HepG2 (cell line): ENCODE measurements around the gene IFNLR1. TPM values are rescaled to one million over a fixed set of nuclear protein-coding genes. Genes with fewer than 3 reads are reported as not detected.

Experiments used
- ATAC-seq: fragments of 200-7000 bp; cut with Tn5 transposase; 3 replicates; pipeline ENCODE4 v1.9.1; 2020; ENCODE audit warnings: mild to moderate bottlenecking, moderate library complexity
- BruUV-seq: library from RNA; stranded (reverse); fragments of 400-500 nt; replicated peaks from 2 replicates; lab custom pipeline; 2021; lab: Mats Ljungman, UMichigan
- CTCF ChIA-PET: fragments of 300-600 bp; formaldehyde crosslinking; extraction: SDS; loops from one replicate; lab custom pipeline; 2021; ENCODE audit warnings: low total read pairs, inconsistent platforms, low intra/inter-chr PET ratio; lab: Yijun Ruan, JAX
- POLR2A ChIA-PET: fragments of 350-600 bp; sonication (Branson Sonifier 250); formaldehyde crosslinking; loops from one replicate; lab custom pipeline; 2020; ENCODE audit warnings: antibody characterized with exemption, inconsistent platforms; lab: Yijun Ruan, JAX
- DNase-seq: peaks from one replicate; pipeline ENCODE4 v3.0.0-alpha.2; 2015; ENCODE audit warnings: low spot score
- FAIRE-seq: peaks from 3 replicates; lab custom pipeline; 2011; peaks lifted over from hg19 to GRCh38; lab: Jason Lieb, UNC
- H2AFZ ChIP-seq: one replicate; pipeline ENCODE4 v1.6.1; 2011; ENCODE audit warnings: low read length, inconsistent platforms
- H3K27ac ChIP-seq: fragments of 300-600 bp; 3 replicates; pipeline ENCODE4 v1.8.0; 2011; ENCODE audit warnings: mixed run types, mild to moderate bottlenecking, mixed read lengths, low read length, inconsistent platforms; ENCODE audit not compliant: insufficient read depth; ENCODE audit errors: extremely low read length
- H3K27me3 ChIP-seq, 2 experiments: fragments of 200-600 bp in 1 of 2; 2 replicates in 1 of 2; 3 replicates in 1 of 2; pipeline versions ENCODE4 v1.6.0 to v1.8.0; 2011; ENCODE audit warnings: low read length in 2 of 2, mild to moderate bottlenecking in 2 of 2, moderate library complexity in 2 of 2, inconsistent platforms in 1 of 2; ENCODE audit not compliant: insufficient read depth in 2 of 2, control insufficient read depth in 1 of 2
- H3K36me3 ChIP-seq, 2 experiments: fragments of 200-600 bp in 1 of 2; replicated peaks in 1 of 2; 2 replicates in 1 of 2; 3 replicates in 1 of 2; pipeline versions ENCODE4 v1.5.1 to v1.8.0; 2011; ENCODE audit warnings: low read length in 2 of 2, inconsistent platforms in 1 of 2; ENCODE audit not compliant: insufficient read depth in 2 of 2, control insufficient read depth in 1 of 2
- H3K4me1 ChIP-seq: 2 replicates; pipeline ENCODE4 v1.5.1; 2012; ENCODE audit warnings: low read length, inconsistent platforms; ENCODE audit not compliant: insufficient read depth
- H3K4me2 ChIP-seq: 2 replicates; pipeline ENCODE4 v1.6.0; 2011; ENCODE audit warnings: low read depth, low read length, inconsistent platforms
- H3K4me3 ChIP-seq, 3 experiments: fragments of 200-600 bp in 1 of 3; sonication (generic), shearing (Covaris generic) in 1 of 3; replicated peaks in 1 of 3; 2 replicates each; pipeline ENCODE4 v1.5.1; 2011 to 2016; ENCODE audit warnings: low read length in 3 of 3, inconsistent platforms in 2 of 3, low read depth in 2 of 3, mild to moderate bottlenecking in 2 of 3, control low read depth in 1 of 3, mixed read lengths in 1 of 3; ENCODE audit not compliant: insufficient read depth in 1 of 3
- H3K79me2 ChIP-seq: one replicate; pipeline ENCODE4 v1.6.1; 2011; ENCODE audit warnings: low read length, inconsistent platforms; ENCODE audit not compliant: insufficient read depth
- H3K9ac ChIP-seq: 2 replicates; pipeline ENCODE4 v1.6.0; 2011; ENCODE audit warnings: mild to moderate bottlenecking, low read depth, low read length, inconsistent platforms; ENCODE audit not compliant: insufficient read depth
- H3K9me3 ChIP-seq: 2 replicates; pipeline ENCODE4 v1.5.1; 2012; ENCODE audit warnings: mild to moderate bottlenecking, low read length
- H4K20me1 ChIP-seq: 2 replicates; pipeline ENCODE4 v1.6.0; 2011; ENCODE audit warnings: inconsistent platforms, mild to moderate bottlenecking, low read length, moderate library complexity; ENCODE audit not compliant: insufficient read depth
- ATF7-NPFF ChIP-seq: sonication (generic); formaldehyde crosslinking; IDR thresholded peaks from 2 replicates; pipeline ENCODE4 v1.8.1; 2023; ENCODE audit warnings: mild to moderate bottlenecking, low read depth, missing genetic modification reagents, moderate library complexity
- E2F1 ChIP-seq: sonication (generic); formaldehyde crosslinking; IDR thresholded peaks from 2 replicates; pipeline ENCODE4 v1.5.0; 2020; ENCODE audit warnings: missing genetic modification reagents
- HMGXB4 ChIP-seq, 2 experiments: sonication (generic) in 1 of 2; formaldehyde crosslinking in 1 of 2; IDR thresholded peaks; 2 replicates each; pipeline versions ENCODE4 v1.4.0 to v1.6.1; 2018 to 2020; ENCODE audit warnings: missing genetic modification reagents in 2 of 2, borderline replicate concordance in 1 of 2, low read depth in 1 of 2, mild to moderate bottlenecking in 1 of 2, missing biosample characterization in 1 of 2
- RFXANK ChIP-seq: IDR thresholded peaks from 2 replicates; pipeline ENCODE4 v1.6.1; 2016
- RFXAP ChIP-seq: sonication (generic); formaldehyde crosslinking; IDR thresholded peaks from 2 replicates; pipeline ENCODE4 v1.4.0; 2020; ENCODE audit warnings: missing genetic modification reagents, borderline replicate concordance
- SCMH1 ChIP-seq: sonication (generic); formaldehyde crosslinking; IDR thresholded peaks from 2 replicates; pipeline ENCODE4 v1.9.0; 2021; ENCODE audit warnings: missing genetic modification reagents, mild to moderate bottlenecking, borderline replicate concordance
- SMYD3 ChIP-seq: sonication (generic); formaldehyde crosslinking; IDR thresholded peaks from 2 replicates; pipeline ENCODE4 v1.8.1; 2023; ENCODE audit warnings: mild to moderate bottlenecking, missing genetic modification reagents
- WGBS: methylation state at CpG from one replicate; pipeline ENCODE4 v1.1.6; 2017; ENCODE audit warnings: low lambda C conversion rate; 5-methylcytosine and 5-hydroxymethylcytosine counted together
- in situ Hi-C: cut with HindIII; loops from 2 replicates; pipeline ENCODE4 v1.10.0; 2017; ENCODE audit warnings: low pct_unique_long_range_greater_than_20kb; ENCODE audit not compliant: extremely low pct_ligation_motif_present
- intact Hi-C: fragments of 100-400 bp; cut with micrococcal nuclease; formaldehyde crosslinking; loops from one replicate; pipeline ENCODE4 v1.10.0; 2022; ENCODE audit not compliant: unreplicated experiment
- polyA plus RNA-seq, 8 experiments: library from polyadenylated mRNA; depleted of rRNA in 3 of 8; stranded (reverse) in 7 of 8; unstranded in 1 of 8; fragments of >200 nt; fragmentation: Illumina TruSeq in 4 of 8; extraction: Trizol in 4 of 8; gene quantifications; 2 replicates each; pipeline versions ENCODE4 v1.2.1 to v1.2.3, GENCODE V29; 2011 to 2016; ENCODE audit warnings: low read depth in 4 of 8, missing spikeins in 1 of 8, mixed read lengths in 1 of 8; ENCODE audit not compliant: insufficient read depth in 1 of 8
- total RNA-seq, 5 experiments: library from RNA; depleted of rRNA; stranded (reverse); fragments of >200 nt; fragmentation: Illumina TruSeq; extraction: Trizol; gene quantifications; 2 replicates each; pipeline ENCODE4 v1.2.3, GENCODE V29; 2016; ENCODE audit warnings: low read depth in 1 of 5

Gene IFNLR1
- total and polyA plus RNA-seq, 2 of the 13 experiments (the other 11 are each of a cell fraction or from before 2014, with no cell fraction given): 3.8 to 8.5 TPM

- ATAC-seq (no peak), DNase-seq (no peak)
These were observed 60.9 kb downstream of the IFNLR1 start for GRCh38 chr1:24126018-24126671.

More at GRCh38 chr1:24126018-24126671, 60.9 kb downstream of the IFNLR1 start:
- no peaks in the 10 kb centered on the region for H3K79me2 ChIP-seq
- TF ChIP-seq E2F1 (CRISPR knock-in tag) (no peak), SCMH1 (CRISPR knock-in tag) (no peak), RFXAP (no peak), SMYD3 (CRISPR knock-in tag) (no peak), HMGXB4 (CRISPR knock-in tag; IDR thresholded peaks at IDR 0.05; ENCODE audit: borderline replicate concordance in 1 of 2, low read depth in 1 of 2) (no peak), RFXANK (CRISPR knock-in tag) (no peak), ATF7-NPFF (no peak)
- no peak overlapping the region for H3K9ac ChIP-seq
- CTCF ChIA-PET: no interaction called here
- POLR2A ChIA-PET: interaction anchor here (1.1 kb wide), 1 partner anchor 14 kb away, joined by 3 read pairs; the partner anchor contains the start of gene MYOM3
- in situ Hi-C loops: no loop called here
- no peak overlapping the region for H3K27ac ChIP-seq
- no peak for FAIRE-seq
- no peak overlapping the region for H3K4me3 ChIP-seq
- H3K36me3 ChIP-seq: peaks cover 0 to 22% of the 10 kb centered on the region in 2 experiments; a peak in 3 of 5 replicates
- no peak overlapping the region for H3K4me2 ChIP-seq
- BruUV-seq: no TSS peak
- WGBS: 79% methylated on average over 6 of the region's 6 CpGs
- intact Hi-C loops: no loop called here
- H2AFZ ChIP-seq: no peak overlapping the region
- H3K27me3 ChIP-seq: no peaks in the 10 kb centered on the region
- H3K9me3 ChIP-seq: no peaks in the 10 kb centered on the region
- peaks cover 4% of the 10 kb centered on the region for H3K4me1 ChIP-seq
- H4K20me1 ChIP-seq: no peaks in the 10 kb centered on the region
